ENCODE results near the gene NUDT2. TPM values are rescaled to one million over a fixed set of nuclear protein-coding genes. Genes with fewer than 3 reads are reported as not detected.

The NUDT2 gene
- total and polyA plus RNA-seq, 10 of the 15 experiments (the other 5 are each of a cell fraction or from before 2014, with no cell fraction given): 24.5 to 55.1 (median 33.6) TPM

- TF ChIP-seq, protein P1, sequence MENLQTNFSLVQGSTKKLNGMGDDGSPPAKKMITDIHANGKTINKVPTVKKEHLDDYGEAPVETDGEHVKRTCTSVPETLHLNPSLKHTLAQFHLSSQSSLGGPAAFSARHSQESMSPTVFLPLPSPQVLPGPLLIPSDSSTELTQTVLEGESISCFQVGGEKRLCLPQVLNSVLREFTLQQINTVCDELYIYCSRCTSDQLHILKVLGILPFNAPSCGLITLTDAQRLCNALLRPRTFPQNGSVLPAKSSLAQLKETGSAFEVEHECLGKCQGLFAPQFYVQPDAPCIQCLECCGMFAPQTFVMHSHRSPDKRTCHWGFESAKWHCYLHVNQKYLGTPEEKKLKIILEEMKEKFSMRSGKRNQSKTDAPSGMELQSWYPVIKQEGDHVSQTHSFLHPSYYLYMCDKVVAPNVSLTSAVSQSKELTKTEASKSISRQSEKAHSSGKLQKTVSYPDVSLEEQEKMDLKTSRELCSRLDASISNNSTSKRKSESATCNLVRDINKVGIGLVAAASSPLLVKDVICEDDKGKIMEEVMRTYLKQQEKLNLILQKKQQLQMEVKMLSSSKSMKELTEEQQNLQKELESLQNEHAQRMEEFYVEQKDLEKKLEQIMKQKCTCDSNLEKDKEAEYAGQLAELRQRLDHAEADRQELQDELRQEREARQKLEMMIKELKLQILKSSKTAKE (IDR thresholded peaks at IDR 0.05; ENCODE audit: low read depth, poor library complexity, severe bottlenecking): peak; percentile 20
- no peak for TF ChIP-seq YY1 (IDR thresholded peaks at IDR 0.05; ENCODE audit: low read depth, low read length)
- peak; percentile 10; the same call in 1 of the 2 replicates for TF ChIP-seq SPI1 (IDR thresholded peaks at IDR 0.05; ENCODE audit: borderline replicate concordance, insufficient read depth, low read depth, low read length)
- TF ChIP-seq CTCF (IDR thresholded peaks at IDR 0.05 in 2 of 3, conservative IDR thresholded peaks at IDR 0.05 in 1 of 3; ENCODE audit: control insufficient read depth in 2 of 3, extremely low read depth in 1 of 3, insufficient read depth in 1 of 3, low read depth in 3 of 3, low read length in 3 of 3): peak; percentile 96 to 100 (median 99)
- TF ChIP-seq GABPA (IDR thresholded peaks at IDR 0.05; ENCODE audit: low read depth): no peak
- peak; percentile 35; the same call in 1 of the 2 replicates for TF ChIP-seq PKNOX1 (IDR thresholded peaks at IDR 0.05)
- no peak for TF ChIP-seq KLF5 (IDR thresholded peaks at IDR 0.05; ENCODE audit: partially characterized antibody)
- TF ChIP-seq TCF3 (IDR thresholded peaks at IDR 0.05; ENCODE audit: borderline replicate concordance, insufficient read depth, low read depth, low read length): no peak
- TF ChIP-seq JUNB (IDR thresholded peaks at IDR 0.05): peak; percentile 45; the same call in 1 of the 2 replicates
- TF ChIP-seq CREM (IDR thresholded peaks at IDR 0.05; ENCODE audit: low read depth): peak; percentile 42; the same call in 1 of the 2 replicates
- TF ChIP-seq CREB1 (IDR thresholded peaks at IDR 0.05; ENCODE audit: low read depth): 0 out of 2 replicates have a peak, but pooled peaks have one; percentile 41
- TF ChIP-seq MEF2A (IDR thresholded peaks at IDR 0.05; ENCODE audit: insufficient read depth, low read depth, low read length): 0 out of 2 replicates have a peak, but pooled peaks have one; percentile 11
- peak; percentile 85 for TF ChIP-seq RAD21 (IDR thresholded peaks at IDR 0.05; ENCODE audit: insufficient read depth, low read depth, low read length)
- no peak for TF ChIP-seq ATF3 (IDR thresholded peaks at IDR 0.05; ENCODE audit: borderline replicate concordance, extremely low read depth, low read depth, low read length)
- no peak for TF ChIP-seq IRF4 (IDR thresholded peaks at IDR 0.05; ENCODE audit: low read depth, low read length)
- TF ChIP-seq HDGF (IDR thresholded peaks at IDR 0.05): peak; percentile 66; the same call in 1 of the 2 replicates
- TF ChIP-seq, protein P2, sequence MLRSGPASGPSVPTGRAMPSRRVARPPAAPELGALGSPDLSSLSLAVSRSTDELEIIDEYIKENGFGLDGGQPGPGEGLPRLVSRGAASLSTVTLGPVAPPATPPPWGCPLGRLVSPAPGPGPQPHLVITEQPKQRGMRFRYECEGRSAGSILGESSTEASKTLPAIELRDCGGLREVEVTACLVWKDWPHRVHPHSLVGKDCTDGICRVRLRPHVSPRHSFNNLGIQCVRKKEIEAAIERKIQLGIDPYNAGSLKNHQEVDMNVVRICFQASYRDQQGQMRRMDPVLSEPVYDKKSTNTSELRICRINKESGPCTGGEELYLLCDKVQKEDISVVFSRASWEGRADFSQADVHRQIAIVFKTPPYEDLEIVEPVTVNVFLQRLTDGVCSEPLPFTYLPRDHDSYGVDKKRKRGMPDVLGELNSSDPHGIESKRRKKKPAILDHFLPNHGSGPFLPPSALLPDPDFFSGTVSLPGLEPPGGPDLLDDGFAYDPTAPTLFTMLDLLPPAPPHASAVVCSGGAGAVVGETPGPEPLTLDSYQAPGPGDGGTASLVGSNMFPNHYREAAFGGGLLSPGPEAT (IDR thresholded peaks at IDR 0.05; ENCODE audit: low read depth): no peak
- no peak for TF ChIP-seq POLR2AphosphoS5 (IDR thresholded peaks at IDR 0.05; ENCODE audit: low read length)
- TF ChIP-seq ASH2L (IDR thresholded peaks at IDR 0.05; ENCODE audit: borderline replicate concordance, low read depth): no peak
- no peak for TF ChIP-seq ZNF217 (IDR thresholded peaks at IDR 0.05)
- TF ChIP-seq CBFB (IDR thresholded peaks at IDR 0.05; ENCODE audit: low read depth): no peak
- no peak for TF ChIP-seq KAT2A (conservative IDR thresholded peaks at IDR 0.05; ENCODE audit: control insufficient read depth, low read depth, low read length)
Measured at GRCh38 chr9:34379334-34380033, 50.1 kb downstream of the NUDT2 start (continued).
